Suppressor macrophage treated with lipopolysaccharide for 1 hour (primary cell): ENCODE results near the gene AK5.

Experiments used
- DNase-seq, 3 donors: peaks; one replicate each; pipeline ENCODE4 v3.0.0-alpha.2; 2020 to 2022

AK5 gene

DNA sequence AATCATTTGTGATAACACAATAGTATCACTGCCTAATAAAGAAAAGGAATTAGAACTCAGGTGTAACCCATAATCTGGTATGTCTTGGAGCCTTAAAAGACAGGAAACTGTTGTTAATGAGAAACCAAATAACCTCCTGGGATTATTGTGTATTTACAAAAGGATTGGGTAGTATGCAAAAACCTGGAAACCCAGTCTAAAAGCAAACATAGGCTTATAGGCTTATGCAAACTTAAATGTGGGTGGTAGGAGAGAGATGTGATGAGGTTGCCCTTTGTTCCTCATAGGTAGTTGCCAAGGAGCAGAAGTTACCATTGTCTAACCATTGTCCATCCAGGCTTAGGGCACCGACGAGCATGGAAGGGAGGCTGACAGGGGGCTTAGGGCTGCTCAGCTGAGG lies 165.8 kb downstream of the AK5 start:
- no peak for DNase-seq

DNA sequence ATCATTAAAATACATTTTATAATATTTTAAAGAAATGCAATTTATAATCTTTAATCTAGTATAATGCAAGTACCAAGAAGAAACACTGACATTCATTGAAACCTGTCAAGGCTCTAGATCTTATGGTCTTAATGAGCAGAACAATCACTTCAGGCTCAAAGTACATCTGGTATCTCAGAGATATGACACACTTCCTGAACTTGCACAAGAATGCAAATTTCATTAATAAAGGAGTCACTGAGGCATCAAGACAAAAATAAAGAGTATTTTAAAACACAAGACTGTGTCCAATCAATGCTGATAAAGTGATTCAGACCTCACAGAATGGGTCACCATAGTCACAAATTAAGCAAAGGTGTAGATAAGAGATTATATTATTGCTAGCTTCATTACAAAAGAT lies 178.1 kb downstream of the AK5 start:
- DNase-seq: peak in 1 of 3 donors; percentile 27

DNA sequence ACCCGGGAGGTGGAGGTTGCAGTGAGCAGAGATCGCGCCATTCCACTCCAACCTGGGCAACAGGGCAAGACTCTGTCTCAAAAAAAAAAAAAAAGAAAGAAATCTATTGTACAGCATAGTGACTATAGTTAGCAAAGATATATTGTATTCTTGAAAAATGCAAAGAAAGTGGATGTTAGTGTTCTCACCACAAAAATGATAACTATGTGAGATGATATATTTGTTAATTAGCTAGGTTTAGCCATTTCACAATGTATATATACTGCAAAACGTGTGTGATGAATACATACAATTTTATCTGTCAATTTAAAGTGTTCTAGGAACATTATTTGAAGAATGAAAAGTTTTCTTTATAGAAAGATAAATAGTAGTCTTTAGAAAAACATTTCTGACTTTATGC lies 179.9 kb downstream of the AK5 start:
- no peak for DNase-seq

DNA sequence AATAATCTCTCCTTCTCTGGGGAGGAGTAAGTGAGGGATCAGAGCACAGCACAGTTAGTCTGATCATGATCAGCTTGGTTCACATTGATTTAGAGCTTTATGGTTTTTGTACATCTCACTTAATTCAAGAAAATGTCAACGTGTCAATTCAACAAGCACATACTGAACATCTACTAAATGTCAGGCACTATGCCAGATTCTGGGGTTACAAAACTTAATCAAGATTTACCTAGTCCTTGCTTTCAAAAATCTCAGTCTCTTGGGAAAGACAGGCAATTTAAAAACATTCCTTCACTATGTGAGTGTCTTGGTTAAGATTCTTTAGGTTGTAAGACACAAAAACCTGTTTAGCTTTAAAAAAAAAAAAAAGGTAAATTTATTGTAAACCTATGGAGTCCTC lies 181.4 kb downstream of the AK5 start:
- DNase-seq: no peak

DNA sequence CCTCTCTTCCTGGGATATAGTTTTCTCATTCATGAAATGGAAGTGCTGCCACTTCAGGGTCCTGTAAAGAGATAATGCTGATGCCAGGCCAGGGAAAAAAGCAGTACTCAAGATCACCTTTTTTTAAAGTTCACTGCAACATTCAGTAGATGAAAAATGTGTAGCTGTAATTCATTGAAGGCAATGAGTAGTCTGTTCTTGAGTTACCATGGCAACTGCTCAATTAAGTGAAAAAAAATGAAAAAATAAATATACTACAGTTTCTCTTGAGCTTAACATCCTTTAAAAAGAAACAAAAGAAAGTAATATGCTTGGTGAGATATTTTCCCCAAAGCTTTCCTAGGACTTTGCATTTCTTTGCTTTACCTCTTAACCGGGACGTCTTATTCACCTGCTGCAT lies 183.3 kb downstream of the AK5 start:
- DNase-seq: no peak

DNA sequence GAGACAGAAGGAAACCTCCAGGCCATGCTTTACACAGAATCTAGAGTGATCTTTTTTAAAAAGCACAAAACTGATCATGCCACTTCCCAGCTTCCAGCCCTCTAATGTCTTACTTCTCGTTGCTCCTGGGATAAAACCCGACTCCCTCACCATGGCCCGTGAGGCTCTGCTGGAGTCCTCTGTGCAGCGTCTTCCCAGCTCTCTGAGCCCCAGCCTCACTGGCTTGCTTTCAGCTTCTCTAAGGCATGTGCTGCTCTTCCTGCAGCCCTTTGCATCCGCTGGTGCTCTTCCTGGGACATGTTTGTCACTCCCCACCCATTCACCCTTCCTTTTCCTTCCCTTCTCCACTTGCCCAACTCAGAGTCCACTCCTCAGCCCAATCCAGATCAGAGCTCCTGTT lies 184.1 kb downstream of the AK5 start:
- DNase-seq: no peak

DNA sequence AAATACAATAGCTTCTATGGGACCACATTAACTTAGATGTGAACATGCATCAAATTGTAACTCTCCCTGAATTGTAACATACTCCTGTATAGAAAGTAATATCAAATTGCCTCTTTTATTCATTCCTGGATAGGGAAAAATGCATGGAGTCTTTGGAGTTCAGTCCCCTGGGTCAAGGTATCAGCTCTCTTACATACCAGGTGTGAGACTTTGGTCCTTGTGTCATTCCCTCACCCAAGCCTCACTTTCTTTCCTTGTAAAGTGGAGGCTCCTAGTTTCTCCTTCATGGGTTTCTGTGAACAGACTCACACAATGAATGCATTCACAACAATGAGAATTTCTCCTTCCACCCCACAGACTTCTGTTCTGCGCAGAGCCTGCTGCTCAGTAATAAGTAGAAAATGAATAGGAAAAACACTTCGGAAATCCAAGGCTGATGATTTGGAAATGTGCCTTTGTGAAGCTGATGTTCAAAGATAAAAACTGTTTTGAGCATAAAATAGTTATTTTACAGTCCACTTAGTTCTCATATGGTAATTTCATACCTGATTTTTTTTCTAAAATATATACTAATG lies 185.3 kb downstream of the AK5 start:
- no peak for DNase-seq

DNA sequence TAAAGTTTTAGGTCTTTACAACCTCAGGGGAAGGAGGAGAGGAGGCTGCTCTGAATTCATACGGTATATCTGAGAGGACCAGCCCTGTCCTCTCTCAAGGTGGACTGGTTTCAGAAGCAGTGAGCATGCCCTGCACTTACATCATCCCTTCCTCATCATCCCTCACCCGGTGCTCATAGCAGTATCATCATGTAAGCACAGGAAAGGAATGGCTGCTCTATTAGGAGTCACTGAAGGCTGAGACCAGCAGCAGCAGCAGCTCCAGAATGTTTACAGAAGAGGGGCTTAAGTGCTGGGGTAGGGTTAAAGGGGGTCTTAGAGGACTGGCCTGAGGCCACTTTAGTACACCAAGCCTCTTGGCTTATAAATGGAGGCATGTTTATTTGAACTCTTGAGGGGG lies 185.9 kb downstream of the AK5 start:
- no peak for DNase-seq

DNA sequence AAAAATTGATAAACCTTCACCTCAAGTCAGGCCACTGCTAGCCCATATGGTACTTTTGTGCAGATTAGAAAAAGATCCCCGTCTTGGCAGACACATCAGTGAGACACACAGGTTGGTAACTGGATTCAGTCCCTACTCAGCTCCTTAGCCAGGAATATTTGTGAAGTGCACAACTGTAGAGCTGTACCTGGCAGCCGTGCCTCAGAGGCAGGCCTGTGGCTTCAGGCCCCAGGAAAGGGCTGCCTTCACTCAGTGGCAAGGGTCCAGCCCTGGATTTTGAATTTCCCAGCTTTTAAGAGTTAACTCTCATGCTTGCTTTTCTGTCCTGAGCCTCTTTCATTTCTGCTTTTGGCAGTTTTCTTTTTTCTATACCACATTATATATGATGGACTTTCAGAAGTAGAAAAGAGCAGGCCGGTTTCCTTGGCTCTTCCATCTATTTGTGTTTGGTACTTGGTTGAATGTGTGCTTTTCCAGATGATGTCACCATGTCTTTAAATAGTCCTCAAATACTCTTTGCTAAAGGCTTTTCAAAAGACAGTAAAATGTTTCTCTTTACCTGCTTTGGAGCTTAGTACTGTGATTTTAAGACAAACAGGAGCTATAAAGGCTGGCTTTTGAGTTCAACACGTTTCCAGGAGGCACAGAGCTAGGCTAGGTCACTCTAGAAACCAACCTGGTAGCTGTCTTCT lies 186.6 kb downstream of the AK5 start:
- DNase-seq: no peak

DNA sequence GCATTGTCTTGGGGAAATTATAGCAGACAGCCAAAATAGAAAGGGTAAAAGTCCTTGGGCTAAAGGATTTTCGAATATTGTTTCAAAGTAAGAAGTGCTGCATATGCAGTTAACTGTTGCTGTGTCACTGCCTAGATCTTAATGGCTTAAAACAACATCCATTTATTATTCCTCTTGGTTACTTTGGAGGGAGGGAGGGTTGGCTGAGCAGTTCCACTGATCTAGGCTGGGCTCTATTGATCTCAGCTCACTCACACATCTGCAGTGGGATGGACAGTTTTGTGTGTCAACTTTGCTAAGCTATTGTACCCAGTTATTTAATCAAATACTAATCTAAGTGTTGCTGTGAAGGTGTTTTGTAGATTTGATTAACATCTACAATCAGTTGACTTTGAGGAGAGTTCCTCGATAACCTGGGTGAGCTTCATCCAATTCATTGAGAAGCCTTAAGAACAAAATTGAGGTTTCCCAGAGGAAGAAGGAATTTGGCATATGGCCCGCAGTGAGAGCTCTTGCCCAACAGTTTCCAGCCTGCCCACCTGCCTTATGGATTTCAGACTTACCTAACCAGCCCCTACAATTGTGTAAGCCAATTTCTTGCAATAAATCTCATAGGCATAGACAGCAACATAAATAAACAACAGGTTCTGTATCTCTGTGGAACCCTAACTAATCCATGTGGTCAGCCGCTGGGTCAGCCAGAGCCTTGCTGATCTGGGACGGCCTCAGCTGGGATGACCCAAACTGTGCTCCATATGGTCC lies 187.3 kb downstream of the AK5 start:
- no peak for DNase-seq

DNA sequence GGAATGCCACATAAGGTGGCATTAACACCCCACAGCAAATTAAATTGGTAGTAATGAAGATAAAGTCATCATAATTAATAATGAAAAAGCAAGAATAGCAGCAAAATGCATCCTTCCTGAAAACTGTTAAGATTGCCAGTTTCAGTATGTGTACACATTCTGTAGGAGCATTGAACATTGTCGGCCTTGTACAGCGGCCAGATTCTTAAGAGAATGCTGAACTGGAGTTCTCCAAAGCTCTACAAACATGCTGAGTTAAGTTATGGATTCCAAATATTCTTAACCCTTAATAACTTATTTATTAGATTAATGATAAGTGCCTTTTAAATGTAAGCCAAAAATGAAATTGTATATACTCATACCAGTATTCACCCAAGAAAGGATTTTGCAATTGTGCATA lies 189.9 kb downstream of the AK5 start:
- no peak for DNase-seq

DNA sequence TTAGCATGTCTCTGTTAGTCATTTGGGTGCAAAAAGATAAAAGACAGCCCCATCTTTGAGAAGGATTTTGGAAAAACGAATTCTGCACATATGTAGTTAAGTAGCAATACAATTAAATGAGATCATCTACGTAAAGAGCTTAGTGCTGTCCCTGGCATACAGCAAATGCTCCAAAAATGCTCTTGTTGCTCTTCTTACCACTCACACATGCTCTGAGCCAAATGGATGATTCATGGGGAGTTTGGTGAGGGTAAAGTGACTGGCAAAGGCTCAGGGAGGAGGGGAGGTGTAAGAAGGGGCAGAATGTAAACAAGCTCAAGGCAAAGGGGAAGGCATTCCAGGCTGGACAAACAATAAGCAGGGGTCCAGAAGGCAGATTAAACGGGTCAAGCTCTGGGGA lies 191.9 kb downstream of the AK5 start:
- peak in 1 of 3 donors; percentile 3 for DNase-seq

DNA sequence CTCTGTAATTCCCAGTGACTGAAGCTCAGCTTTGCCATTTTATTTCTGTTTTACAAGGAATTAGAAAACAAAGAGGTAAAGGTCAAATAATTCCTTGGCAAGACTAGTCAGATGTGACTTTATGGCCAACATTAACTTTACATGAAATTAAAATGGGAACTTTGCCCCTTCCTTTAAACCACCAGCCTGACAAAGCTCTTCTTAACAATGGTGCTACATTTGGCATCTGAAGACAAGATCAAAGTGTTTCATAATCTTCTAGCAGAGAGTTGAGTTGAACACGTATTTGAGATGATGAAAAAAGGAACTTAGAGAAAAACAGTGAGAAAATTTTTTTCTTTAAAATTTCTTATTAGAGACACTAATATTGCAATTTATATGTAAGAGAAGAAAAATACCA lies 193.8 kb downstream of the AK5 start:
- peak in 2 of 3 donors; percentile 40 to 41 for DNase-seq

DNA sequence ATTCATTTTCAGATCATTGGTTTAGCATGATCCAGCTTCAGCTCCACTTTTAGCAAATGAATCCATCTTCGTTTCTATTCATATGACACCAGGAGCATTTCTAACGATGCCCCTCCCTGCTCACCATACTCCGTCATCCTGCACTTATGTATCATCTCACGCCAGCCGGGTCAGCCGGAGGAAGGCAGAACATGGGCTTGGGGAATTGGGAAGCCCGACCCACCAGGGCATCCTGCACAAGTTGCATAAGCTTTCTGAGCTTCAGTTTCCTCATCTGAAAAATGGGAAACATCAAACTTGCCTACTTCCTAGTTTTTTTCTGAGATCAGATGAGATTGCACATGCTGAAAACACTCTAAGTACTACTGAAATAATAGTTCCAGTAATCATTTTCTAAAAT lies 194.7 kb downstream of the AK5 start:
- DNase-seq: peak; percentile 90 to 92 (median 91)

DNA sequence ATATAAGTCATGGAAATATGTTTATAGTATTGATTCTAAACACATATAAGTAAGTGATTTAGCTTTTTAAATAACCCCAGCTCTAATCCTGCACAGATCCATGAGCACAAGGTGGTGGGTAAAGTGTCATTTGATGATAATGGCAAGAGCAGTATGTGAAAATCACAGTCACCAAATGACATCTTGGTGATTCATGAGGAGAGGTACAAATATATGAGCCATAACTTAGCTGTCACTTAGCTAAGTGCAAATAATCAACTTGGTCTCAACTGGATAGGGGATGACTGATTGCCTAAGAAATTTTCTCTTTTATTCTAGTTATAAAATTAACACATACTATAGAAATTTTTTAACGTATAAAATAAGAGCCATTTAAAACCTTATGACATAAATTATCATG lies 202.5 kb downstream of the AK5 start:
- no peak for DNase-seq

DNA sequence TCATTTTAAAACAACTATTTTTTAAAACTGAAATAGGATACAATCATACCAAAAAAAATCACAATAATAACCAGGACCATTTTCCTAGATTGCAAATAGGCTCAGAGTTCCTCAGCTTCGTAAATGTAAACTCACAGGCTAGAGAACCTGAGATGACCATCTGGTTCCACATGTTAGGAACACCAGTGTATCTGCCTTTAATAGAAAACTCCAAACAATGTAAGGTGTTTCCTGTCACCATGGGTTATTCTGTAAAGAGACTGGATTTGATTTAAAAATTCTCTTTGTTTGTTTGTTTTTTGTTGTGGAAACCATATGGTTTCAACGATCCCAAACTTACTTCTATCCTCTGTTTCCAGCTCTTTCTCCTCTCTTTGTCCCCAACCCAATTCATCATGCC lies 203.1 kb downstream of the AK5 start:
- DNase-seq: no peak

DNA sequence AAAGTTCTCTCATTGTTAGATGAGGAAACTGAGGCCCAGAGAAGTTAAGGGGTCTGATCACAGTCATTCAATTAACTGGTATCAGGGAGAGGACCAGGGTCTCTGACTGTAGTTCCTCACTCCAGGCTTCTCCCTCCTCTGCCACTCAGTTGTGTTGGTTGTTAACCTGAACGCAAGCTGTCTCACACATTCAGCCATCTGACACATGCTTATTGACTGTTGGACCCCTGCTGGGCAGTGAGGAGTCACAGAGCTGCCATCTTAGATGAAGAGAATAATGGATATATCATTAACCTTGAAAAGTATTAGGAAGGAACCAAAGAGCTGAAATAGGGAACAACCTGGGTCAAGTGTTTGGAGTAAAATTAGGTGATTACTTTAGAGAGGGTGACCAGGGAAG lies 205.8 kb downstream of the AK5 start:
- DNase-seq: no peak

DNA sequence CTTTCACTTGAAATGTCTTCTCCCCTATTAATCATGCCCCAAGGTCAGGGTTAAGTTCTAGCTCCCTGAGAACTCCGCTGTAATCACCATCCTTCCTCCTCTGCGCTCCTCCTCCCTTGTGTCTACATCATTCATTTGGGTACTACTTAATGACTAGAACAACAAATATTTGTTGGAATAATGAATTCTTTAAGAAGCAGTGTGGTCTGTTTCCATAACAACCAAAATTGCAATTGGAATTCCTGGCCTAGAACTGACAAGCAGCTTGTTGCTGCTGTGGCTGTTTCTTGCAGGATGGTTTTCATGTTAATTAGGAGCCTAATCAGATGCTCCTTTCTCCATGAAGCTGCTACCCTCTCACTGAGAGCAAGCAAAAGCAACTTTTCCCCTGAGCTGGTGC lies 208.1 kb downstream of the AK5 start:
- no peak for DNase-seq

DNA sequence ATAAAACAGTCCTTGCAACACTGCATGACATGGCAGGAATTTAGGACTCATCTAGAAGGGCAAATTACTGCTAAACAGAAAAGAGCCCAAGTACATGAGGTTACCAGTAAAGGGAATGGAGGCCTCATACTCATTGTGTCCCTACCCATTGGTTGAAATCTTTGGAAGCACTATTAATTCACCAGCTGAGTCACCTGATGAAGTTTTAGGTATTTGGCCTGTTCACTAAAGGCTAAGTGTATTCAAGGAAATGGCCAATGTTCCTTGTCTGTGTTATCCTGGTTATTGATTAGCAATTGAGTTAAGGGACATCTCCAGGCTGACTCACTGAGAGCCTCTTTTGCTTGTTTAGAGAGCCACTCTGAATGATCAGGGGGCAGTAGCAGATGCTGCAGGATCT lies 212.2 kb downstream of the AK5 start:
- DNase-seq: no peak

DNA sequence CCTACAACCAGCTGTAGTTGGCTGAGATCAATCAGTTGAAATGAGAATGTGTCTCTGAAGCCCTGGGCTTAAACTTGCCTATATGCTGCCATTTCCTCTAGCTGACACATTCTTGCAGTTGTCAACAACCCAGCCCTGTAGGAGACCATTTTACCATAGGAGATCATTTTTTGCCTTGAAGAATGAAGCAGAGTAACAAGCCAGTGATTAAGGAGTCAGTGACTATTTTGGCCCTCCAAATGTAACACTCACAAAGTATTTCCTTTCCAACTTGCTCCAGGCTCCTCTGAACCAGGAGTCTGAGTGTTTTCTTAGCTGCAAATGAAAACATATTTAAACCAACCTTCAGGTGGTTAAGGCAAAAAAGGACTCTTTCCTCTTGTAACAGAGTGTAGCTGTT lies 217.1 kb downstream of the AK5 start:
- no peak for DNase-seq

DNA sequence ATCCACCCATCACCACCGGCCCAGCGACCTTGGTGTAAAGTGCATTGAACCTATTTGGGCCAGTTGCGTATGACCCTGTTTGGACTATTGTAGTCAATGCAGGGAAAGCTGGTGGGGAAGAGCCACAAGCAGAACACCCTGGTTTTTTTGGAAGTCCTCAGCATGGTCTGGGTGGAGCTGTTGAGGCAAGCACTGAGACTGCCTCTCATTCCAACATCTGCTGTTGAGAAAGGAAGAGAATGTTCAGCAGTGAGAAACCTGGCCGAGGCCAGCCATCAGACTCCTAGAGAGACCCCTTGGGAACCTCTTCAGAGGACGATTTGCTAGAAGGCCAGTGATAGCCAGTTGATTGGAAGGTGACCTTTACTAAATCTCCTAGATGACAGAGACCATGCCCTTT lies 217.6 kb downstream of the AK5 start:
- no peak for DNase-seq

DNA sequence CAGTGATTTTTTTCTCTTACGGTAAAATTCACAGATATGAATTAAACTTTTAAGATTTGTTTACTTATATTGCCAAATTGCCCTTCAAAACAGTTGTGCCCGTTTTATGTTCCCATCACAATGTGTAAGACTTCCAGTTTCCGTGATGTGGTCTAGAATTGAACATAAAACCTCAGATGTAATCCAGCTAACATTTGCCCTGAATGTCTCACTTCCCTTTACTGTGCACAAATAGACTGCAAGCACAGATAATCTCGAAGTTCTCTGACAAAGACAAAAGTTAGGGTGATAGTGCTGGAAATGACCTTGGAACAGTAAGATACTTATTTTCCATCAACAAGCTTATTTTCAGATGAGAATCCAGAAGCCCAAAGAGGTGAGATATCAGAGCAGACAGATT lies 223.2 kb downstream of the AK5 start:
- DNase-seq: peak; percentile 29 to 73 (median 53)

DNA sequence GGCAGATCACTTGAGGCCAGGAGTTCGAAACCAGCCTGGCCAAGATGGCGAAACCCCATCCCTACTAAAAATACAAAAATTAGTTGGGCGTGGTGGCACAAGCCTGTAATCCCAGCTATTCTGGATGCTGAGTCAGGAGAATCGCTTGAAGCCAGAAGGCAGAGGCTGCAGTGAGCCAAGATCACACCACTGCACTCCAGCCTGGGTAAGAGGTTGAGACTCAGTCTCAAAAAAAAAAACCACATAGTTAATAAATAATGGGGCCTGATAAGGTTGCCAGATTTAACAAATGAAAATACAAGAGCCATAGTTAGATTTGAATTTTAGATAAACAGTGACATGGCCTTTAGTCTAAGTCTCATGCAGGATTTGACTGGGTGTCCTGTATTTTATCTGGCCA lies 225.0 kb downstream of the AK5 start:
- no peak for DNase-seq

DNA sequence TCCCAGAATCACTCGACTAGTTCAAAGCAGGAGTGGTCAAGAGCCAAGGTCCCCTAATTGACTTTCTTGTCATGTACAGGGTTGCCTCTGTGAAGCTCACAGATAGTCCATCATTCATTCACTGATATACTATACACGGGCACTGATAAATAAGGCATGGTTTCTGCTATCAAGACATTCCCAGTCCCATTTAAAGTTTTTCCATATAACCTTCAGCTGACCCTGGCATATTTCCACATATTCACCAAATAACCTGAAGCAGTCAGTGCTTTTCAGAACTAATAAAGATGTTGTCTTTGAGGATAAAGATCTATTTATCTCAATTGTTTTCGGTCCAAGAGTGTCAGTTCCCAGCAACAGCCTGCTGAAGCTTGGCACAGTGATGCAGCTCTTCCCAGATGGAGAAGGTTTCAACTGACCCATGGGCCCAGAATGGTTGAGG lies 227.3 kb downstream of the AK5 start:
- no peak for DNase-seq
